Peyer's patch (tissue), 4 donors: ENCODE results near the gene RBM33. TPM values are rescaled to one million over a fixed set of nuclear protein-coding genes. Genes with fewer than 3 reads are reported as not detected.

Source experiments
- DNase-seq, 3 donors: peaks; one replicate each; pipeline ENCODE4 v3.0.0-alpha.2; 2017 to 2019
- H3K27ac ChIP-seq, 4 donors: fragments of 200-600 bp; sonication (generic); one replicate each; pipeline ENCODE4 v1.5.1; 2016 to 2019
- H3K27me3 ChIP-seq, 2 donors: fragments of 200-600 bp; sonication (generic); one replicate each; pipeline ENCODE4 v1.5.1; 2019
- H3K36me3 ChIP-seq, 3 donors: fragments of 200-600 bp; sonication (generic); one replicate each; pipeline ENCODE4 v1.5.1; 2016 to 2019
- H3K4me1 ChIP-seq, 4 donors: fragments of 200-600 bp; sonication (generic); one replicate each; pipeline ENCODE4 v1.5.1; 2016 to 2019
- H3K4me3 ChIP-seq, 4 donors: fragments of 200-600 bp; sonication (generic); 1 replicate in 3 of 4; 2 replicates in 1 of 4; pipeline ENCODE4 v1.5.1; 2016 to 2019; ENCODE audit warnings: mild to moderate bottlenecking in 1 of 4
- H3K9me3 ChIP-seq, 4 donors: fragments of 200-600 bp; sonication (generic); one replicate each; pipeline ENCODE4 v1.5.1; 2016 to 2019; ENCODE audit warnings: mild to moderate bottlenecking in 1 of 4
- CTCF ChIP-seq, 6 experiments: fragments of 450-650 bp in 4 of 6; fragments of 200-600 bp in 2 of 6; sonication (generic) in 1 of 6; IDR thresholded peaks; one replicate each; pipeline ENCODE4 v1.5.1; 2017 to 2019; ENCODE audit warnings: antibody characterized with exemption in 6 of 6, mild to moderate bottlenecking in 3 of 6, moderate library complexity in 1 of 6
- POLR2A ChIP-seq, 2 donors: fragments of 450-650 bp; IDR thresholded peaks; one replicate each; pipeline ENCODE4 v1.5.1; 2017; ENCODE audit warnings: antibody characterized with exemption in 2 of 2, mild to moderate bottlenecking in 2 of 2, moderate library complexity in 2 of 2
- total RNA-seq, 4 donors: library from RNA; depleted of rRNA; stranded (reverse); fragments of >200 nt; gene quantifications; one replicate each; pipeline ENCODE4 v1.1.0, GENCODE V29; 2016

RBM33 gene
- total RNA-seq, 4 donors from 2014 or later = 87.4 to 191 (median 123) TPM

DNA sequence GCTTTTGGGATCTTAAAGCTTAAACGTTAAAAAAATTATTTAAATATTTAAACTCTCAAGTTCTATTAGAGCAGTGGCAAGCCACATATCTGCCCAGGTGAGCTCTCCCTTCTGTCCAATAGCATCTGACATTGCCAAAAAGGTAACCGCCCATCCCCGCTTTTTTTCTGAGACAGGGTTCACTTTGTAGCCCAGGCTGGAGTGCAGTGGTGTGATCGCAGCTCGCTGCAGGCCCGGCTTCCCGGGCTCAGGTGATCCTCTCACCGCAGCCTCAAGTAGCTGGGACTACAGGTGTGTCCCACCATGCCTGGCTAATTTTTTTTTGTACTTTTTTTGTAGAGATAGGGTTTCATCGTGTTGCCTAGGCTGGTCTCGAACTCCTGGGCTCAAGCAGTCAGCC, 83.2 kb downstream of the RBM33 start:
- Histone ChIP-seq H3K9me3 (no peaks in the 10 kb centered on the region), H3K27me3 (no peaks in the 10 kb centered on the region), H3K27ac (no peak overlapping the region), H3K4me1 (peaks cover 0 to 15% (median 8%) of the 10 kb centered on the region in 4 donors), H3K36me3 (peaks cover 0 to 6% (median 0%) of the 10 kb centered on the region in 3 donors), H3K4me3 (no peak overlapping the region)
- DNase-seq = no peak
- TF ChIP-seq POLR2A (IDR thresholded peaks at IDR 0.05) (no peak), CTCF (IDR thresholded peaks at IDR 0.05) (no peak)

- no peak for DNase-seq
- no peak overlapping the region for H3K4me3 ChIP-seq
- H3K4me1 ChIP-seq = peaks cover 0 to 16% (median 8%) of the 10 kb centered on the region in 4 donors
- no peaks in the 10 kb centered on the region for H3K27me3 ChIP-seq
- no peaks in the 10 kb centered on the region for H3K9me3 ChIP-seq
- TF ChIP-seq CTCF (IDR thresholded peaks at IDR 0.05) = no peak
- TF ChIP-seq POLR2A (IDR thresholded peaks at IDR 0.05) = no peak
- no peak overlapping the region for H3K27ac ChIP-seq
- H3K36me3 ChIP-seq = peaks cover 0 to 6% (median 0%) of the 10 kb centered on the region in 3 donors
Observed at GRCh38 chr7:155728116-155728515, 83.7 kb downstream of the RBM33 start.

GRCh38 chr7:155729847-155730246, 85.4 kb downstream of the RBM33 start:
- Histone ChIP-seq H3K4me3 (no peak overlapping the region), H3K9me3 (no peaks in the 10 kb centered on the region), H3K36me3 (peaks cover 0 to 6% (median 0%) of the 10 kb centered on the region in 3 donors), H3K27ac (peak overlapping the region in 1 of 4 donors; percentile 68), H3K27me3 (no peaks in the 10 kb centered on the region), H3K4me1 (peaks cover 0 to 16% (median 8%) of the 10 kb centered on the region in 4 donors)
- TF ChIP-seq POLR2A (IDR thresholded peaks at IDR 0.05) (peak in 1 of 2 donors; percentile 11), CTCF (IDR thresholded peaks at IDR 0.05) (no peak)
- DNase-seq = peak in 2 of 3 donors; percentile 77 to 91

- Histone ChIP-seq H3K27ac (no peak overlapping the region), H3K36me3 (peaks cover 0 to 6% (median 0%) of the 10 kb centered on the region in 3 donors), H3K4me1 (peaks cover 0 to 24% (median 10%) of the 10 kb centered on the region in 4 donors), H3K4me3 (no peak overlapping the region), H3K9me3 (no peaks in the 10 kb centered on the region), H3K27me3 (no peaks in the 10 kb centered on the region)
- TF ChIP-seq CTCF (IDR thresholded peaks at IDR 0.05) = no peak
- TF ChIP-seq POLR2A (IDR thresholded peaks at IDR 0.05) = no peak
- DNase-seq = peak in 1 of 3 donors; percentile 71
Observed at GRCh38 chr7:155731380-155731779, 86.9 kb downstream of the RBM33 start.

DNA sequence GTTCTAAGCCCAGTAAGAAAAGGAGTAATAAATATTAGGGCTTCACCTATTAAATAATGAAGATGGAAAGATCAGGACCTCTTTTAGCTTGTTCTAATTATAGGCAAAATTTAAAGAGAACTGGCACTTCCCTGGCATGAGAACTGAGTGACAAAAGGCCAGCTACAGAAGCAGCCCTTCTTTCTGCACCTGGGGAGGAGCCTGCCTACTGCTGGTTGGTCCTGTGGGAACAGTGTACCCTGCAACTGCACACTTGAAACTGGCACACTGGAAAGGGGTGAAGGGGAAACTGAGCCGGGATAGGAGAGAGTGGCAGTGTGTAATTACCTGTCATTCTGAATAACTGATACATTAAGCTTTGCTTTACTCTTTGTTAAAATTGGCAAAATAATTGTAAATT, 87.4 kb downstream of the RBM33 start:
- no peak for DNase-seq
- Histone ChIP-seq H3K4me3 (no peak overlapping the region), H3K27me3 (no peaks in the 10 kb centered on the region), H3K36me3 (peaks cover 0 to 6% (median 0%) of the 10 kb centered on the region in 3 donors), H3K4me1 (peaks cover 0 to 24% (median 10%) of the 10 kb centered on the region in 4 donors), H3K27ac (no peak overlapping the region), H3K9me3 (no peaks in the 10 kb centered on the region)
- no peak for TF ChIP-seq CTCF (IDR thresholded peaks at IDR 0.05)
- no peak for TF ChIP-seq POLR2A (IDR thresholded peaks at IDR 0.05)

DNA sequence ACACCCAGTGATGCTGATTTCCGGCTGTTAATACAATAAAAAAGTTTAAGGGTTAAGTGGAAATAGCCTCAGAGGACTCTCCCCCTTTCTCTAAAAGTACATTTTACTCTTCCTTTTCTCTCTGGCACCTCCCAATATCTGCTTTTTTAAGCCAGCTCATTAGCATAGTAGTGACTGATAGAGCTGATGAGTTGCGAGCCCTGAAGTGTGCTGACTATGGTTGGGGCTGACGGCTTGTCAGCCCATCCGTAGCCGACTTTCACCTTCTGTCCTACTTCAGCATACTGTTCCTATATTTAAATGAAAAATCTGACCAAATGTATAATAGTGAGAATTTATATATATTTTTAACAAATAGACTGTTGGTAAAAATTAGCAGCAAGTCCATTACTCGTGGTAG, 87.8 kb downstream of the RBM33 start:
- H3K27ac ChIP-seq = peak overlapping the region in 1 of 4 donors; percentile 8
- peaks cover 0 to 24% (median 10%) of the 10 kb centered on the region in 4 donors for H3K4me1 ChIP-seq
- peaks cover 0 to 1% (median 0%) of the 10 kb centered on the region in 3 donors for H3K36me3 ChIP-seq
- no peak overlapping the region for H3K4me3 ChIP-seq
- H3K9me3 ChIP-seq = no peaks in the 10 kb centered on the region
- DNase-seq = no peak
- TF ChIP-seq POLR2A (IDR thresholded peaks at IDR 0.05) = no peak
- no peak for TF ChIP-seq CTCF (IDR thresholded peaks at IDR 0.05)
- H3K27me3 ChIP-seq = no peaks in the 10 kb centered on the region
